Measurements from ENCODE around the gene PRKD2.

Gene PRKD2

GRCh38 chr19:46753420-46754155 lies 36.7 kb upstream of the PRKD2 start (continued):
- TF ChIP-seq, protein P1, sequence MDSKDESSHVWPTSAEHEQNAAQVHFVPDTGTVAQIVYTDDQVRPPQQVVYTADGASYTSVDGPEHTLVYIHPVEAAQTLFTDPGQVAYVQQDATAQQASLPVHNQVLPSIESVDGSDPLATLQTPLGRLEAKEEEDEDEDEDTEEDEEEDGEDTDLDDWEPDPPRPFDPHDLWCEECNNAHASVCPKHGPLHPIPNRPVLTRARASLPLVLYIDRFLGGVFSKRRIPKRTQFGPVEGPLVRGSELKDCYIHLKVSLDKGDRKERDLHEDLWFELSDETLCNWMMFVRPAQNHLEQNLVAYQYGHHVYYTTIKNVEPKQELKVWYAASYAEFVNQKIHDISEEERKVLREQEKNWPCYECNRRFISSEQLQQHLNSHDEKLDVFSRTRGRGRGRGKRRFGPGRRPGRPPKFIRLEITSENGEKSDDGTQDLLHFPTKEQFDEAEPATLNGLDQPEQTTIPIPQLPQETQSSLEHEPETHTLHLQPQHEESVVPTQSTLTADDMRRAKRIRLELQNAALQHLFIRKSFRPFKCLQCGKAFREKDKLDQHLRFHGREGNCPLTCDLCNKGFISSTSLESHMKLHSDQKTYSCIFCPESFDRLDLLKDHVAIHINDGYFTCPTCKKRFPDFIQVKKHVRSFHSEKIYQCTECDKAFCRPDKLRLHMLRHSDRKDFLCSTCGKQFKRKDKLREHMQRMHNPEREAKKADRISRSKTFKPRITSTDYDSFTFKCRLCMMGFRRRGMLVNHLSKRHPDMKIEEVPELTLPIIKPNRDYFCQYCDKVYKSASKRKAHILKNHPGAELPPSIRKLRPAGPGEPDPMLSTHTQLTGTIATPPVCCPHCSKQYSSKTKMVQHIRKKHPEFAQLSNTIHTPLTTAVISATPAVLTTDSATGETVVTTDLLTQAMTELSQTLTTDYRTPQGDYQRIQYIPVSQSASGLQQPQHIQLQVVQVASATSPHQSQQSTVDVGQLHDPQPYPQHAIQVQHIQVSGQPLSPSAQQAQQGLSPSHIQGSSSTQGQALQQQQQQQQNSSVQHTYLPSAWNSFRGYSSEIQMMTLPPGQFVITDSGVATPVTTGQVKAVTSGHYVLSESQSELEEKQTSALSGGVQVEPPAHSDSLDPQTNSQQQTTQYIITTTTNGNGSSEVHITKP (tag by site-specific recombination; IDR thresholded peaks at IDR 0.05), result peak; percentile 69; the same call in 1 of the 2 replicates
- TF ChIP-seq ZNF837 (tag by site-specific recombination; IDR thresholded peaks at IDR 0.05) (no peak), ZNF747 (tag by site-specific recombination; IDR thresholded peaks at IDR 0.05) (no peak), HOXD13 (CRISPR knock-in tag; IDR thresholded peaks at IDR 0.05; ENCODE audit: borderline replicate concordance) (no peak), ZNF132 (tag by site-specific recombination; IDR thresholded peaks at IDR 0.05; ENCODE audit: borderline replicate concordance) (no peak), ZSCAN23 (tag by site-specific recombination; IDR thresholded peaks at IDR 0.05) (no peak), ZNF16 (tag by site-specific recombination; IDR thresholded peaks at IDR 0.05; ENCODE audit: low read depth) (peak; percentile 69; the same call in 1 of the 2 replicates), SALL2 (tag by site-specific recombination; IDR thresholded peaks at IDR 0.05; ENCODE audit: borderline replicate concordance) (no peak), ZNF157 (tag by site-specific recombination; IDR thresholded peaks at IDR 0.05) (no peak), ZNF777 (tag by site-specific recombination; IDR thresholded peaks at IDR 0.05; ENCODE audit: borderline replicate concordance) (no peak), ZNF292 (tag by site-specific recombination; IDR thresholded peaks at IDR 0.05; ENCODE audit: borderline replicate concordance, low read depth) (no peak), ZNF580 (tag by site-specific recombination; IDR thresholded peaks at IDR 0.05) (no peak), ZBTB48 (tag by site-specific recombination; IDR thresholded peaks at IDR 0.05) (no peak), KLF10 (tag by site-specific recombination; IDR thresholded peaks at IDR 0.05) (no peak), ZNF10 (tag by site-specific recombination; IDR thresholded peaks at IDR 0.05) (no peak), GLI4 (tag by site-specific recombination; IDR thresholded peaks at IDR 0.05) (no peak), ZNF48 (tag by site-specific recombination; IDR thresholded peaks at IDR 0.05) (no peak), ZNF521 (tag by site-specific recombination; IDR thresholded peaks at IDR 0.05) (no peak), ZNF426 (tag by site-specific recombination; IDR thresholded peaks at IDR 0.05) (no peak), ZEB2 (tag by site-specific recombination; IDR thresholded peaks at IDR 0.05) (peak; percentile 54; the same call in 1 of the 2 replicates), ZNF639 (tag by site-specific recombination; IDR thresholded peaks at IDR 0.05) (no peak), ZNF785 (tag by site-specific recombination; IDR thresholded peaks at IDR 0.05) (no peak), GLIS1 (tag by site-specific recombination; IDR thresholded peaks at IDR 0.05) (no peak), ZBTB11 (tag by site-specific recombination; conservative IDR thresholded peaks at IDR 0.05; ENCODE audit: low read depth) (no peak)
- TF ChIP-seq, protein P2, sequence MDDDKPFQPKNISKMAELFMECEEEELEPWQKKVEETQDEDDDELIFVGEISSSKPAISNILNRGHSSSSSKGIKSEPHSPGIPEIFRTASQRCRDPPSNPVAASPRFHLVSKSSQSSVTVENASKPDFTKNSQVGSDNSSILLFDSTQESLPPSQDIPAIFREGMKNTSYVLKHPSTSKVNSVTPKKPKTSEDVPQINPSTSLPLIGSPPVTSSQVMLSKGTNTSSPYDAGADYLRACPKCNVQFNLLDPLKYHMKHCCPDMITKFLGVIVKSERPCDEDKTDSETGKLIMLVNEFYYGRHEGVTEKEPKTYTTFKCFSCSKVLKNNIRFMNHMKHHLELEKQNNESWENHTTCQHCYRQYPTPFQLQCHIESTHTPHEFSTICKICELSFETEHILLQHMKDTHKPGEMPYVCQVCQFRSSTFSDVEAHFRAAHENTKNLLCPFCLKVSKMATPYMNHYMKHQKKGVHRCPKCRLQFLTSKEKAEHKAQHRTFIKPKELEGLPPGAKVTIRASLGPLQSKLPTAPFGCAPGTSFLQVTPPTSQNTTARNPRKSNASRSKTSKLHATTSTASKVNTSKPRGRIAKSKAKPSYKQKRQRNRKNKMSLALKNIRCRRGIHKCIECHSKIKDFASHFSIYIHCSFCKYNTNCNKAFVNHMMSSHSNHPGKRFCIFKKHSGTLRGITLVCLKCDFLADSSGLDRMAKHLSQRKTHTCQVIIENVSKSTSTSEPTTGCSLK (tag by site-specific recombination; IDR thresholded peaks at IDR 0.05), result no peak
- TF ChIP-seq, protein P3, sequence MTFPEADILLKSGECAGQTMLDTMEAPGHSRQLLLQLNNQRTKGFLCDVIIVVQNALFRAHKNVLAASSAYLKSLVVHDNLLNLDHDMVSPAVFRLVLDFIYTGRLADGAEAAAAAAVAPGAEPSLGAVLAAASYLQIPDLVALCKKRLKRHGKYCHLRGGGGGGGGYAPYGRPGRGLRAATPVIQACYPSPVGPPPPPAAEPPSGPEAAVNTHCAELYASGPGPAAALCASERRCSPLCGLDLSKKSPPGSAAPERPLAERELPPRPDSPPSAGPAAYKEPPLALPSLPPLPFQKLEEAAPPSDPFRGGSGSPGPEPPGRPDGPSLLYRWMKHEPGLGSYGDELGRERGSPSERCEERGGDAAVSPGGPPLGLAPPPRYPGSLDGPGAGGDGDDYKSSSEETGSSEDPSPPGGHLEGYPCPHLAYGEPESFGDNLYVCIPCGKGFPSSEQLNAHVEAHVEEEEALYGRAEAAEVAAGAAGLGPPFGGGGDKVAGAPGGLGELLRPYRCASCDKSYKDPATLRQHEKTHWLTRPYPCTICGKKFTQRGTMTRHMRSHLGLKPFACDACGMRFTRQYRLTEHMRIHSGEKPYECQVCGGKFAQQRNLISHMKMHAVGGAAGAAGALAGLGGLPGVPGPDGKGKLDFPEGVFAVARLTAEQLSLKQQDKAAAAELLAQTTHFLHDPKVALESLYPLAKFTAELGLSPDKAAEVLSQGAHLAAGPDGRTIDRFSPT (tag by site-specific recombination; IDR thresholded peaks at IDR 0.05), result no peak
